ENCODE results near the gene SPATA1. TPM values are rescaled to one million over a fixed set of nuclear protein-coding genes. Genes with fewer than 3 reads are reported as not detected.

SPATA1 gene
- total and polyA plus RNA-seq, 2 of the 13 experiments (the other 11 are each of a cell fraction or from before 2014, with no cell fraction given) = 0.70 to 1.4 TPM

GRCh38 chr1:84573967-84574842 lies 68.0 kb downstream of the SPATA1 start, which contains the start of gene CTBS (continued):
- TF ChIP-seq DR1 (CRISPR knock-in tag; IDR thresholded peaks at IDR 0.05) (no peak), HNRNPLL (IDR thresholded peaks at IDR 0.05; ENCODE audit: low read depth, low read length, poor library complexity, severe bottlenecking) (peak; percentile 100), ZNF44 (CRISPR knock-in tag; IDR thresholded peaks at IDR 0.05) (no peak), ZNF589 (CRISPR knock-in tag; conservative IDR thresholded peaks at IDR 0.05) (no peak), ETV5 (CRISPR knock-in tag; IDR thresholded peaks at IDR 0.05; ENCODE audit: borderline replicate concordance) (peak; percentile 38), GTF3A (CRISPR knock-in tag; conservative IDR thresholded peaks at IDR 0.05) (no peak), ZNF768 (CRISPR knock-in tag; IDR thresholded peaks at IDR 0.05) (peak; percentile 87), ZBTB10 (CRISPR knock-in tag; IDR thresholded peaks at IDR 0.05; ENCODE audit: borderline replicate concordance) (0 out of 2 replicates have a peak, but pooled peaks have one; percentile 60), BATF2 (CRISPR knock-in tag; IDR thresholded peaks at IDR 0.05) (no peak), HDAC1 (CRISPR knock-in tag; IDR thresholded peaks at IDR 0.05) (peak; percentile 78), ZNF878 (CRISPR knock-in tag; IDR thresholded peaks at IDR 0.05) (no peak), SMAD1 (CRISPR knock-in tag; IDR thresholded peaks at IDR 0.05; ENCODE audit: borderline replicate concordance, low read depth) (no peak), NKX3-1 (CRISPR knock-in tag; IDR thresholded peaks at IDR 0.05) (peak; percentile 15; the same call in 1 of the 2 replicates)
- TF ChIP-seq, protein P1, sequence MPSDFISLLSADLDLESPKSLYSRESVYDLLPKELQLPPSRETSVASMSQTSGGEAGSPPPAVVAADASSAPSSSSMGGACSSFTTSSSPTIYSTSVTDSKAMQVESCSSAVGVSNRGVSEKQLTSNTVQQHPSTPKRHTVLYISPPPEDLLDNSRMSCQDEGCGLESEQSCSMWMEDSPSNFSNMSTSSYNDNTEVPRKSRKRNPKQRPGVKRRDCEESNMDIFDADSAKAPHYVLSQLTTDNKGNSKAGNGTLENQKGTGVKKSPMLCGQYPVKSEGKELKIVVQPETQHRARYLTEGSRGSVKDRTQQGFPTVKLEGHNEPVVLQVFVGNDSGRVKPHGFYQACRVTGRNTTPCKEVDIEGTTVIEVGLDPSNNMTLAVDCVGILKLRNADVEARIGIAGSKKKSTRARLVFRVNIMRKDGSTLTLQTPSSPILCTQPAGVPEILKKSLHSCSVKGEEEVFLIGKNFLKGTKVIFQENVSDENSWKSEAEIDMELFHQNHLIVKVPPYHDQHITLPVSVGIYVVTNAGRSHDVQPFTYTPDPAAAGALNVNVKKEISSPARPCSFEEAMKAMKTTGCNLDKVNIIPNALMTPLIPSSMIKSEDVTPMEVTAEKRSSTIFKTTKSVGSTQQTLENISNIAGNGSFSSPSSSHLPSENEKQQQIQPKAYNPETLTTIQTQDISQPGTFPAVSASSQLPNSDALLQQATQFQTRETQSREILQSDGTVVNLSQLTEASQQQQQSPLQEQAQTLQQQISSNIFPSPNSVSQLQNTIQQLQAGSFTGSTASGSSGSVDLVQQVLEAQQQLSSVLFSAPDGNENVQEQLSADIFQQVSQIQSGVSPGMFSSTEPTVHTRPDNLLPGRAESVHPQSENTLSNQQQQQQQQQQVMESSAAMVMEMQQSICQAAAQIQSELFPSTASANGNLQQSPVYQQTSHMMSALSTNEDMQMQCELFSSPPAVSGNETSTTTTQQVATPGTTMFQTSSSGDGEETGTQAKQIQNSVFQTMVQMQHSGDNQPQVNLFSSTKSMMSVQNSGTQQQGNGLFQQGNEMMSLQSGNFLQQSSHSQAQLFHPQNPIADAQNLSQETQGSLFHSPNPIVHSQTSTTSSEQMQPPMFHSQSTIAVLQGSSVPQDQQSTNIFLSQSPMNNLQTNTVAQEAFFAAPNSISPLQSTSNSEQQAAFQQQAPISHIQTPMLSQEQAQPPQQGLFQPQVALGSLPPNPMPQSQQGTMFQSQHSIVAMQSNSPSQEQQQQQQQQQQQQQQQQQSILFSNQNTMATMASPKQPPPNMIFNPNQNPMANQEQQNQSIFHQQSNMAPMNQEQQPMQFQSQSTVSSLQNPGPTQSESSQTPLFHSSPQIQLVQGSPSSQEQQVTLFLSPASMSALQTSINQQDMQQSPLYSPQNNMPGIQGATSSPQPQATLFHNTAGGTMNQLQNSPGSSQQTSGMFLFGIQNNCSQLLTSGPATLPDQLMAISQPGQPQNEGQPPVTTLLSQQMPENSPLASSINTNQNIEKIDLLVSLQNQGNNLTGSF (CRISPR knock-in tag; IDR thresholded peaks at IDR 0.05) = peak; percentile 55; the same call in 1 of the 2 replicates
